SU-DHL-6 (cell line): ENCODE data around the gene ABHD16B.
"Not testable (repeated sequence)": the region's sequence is repeated elsewhere in the genome, so short reads cannot be mapped to it uniquely, and the experiment has no call there.

Experiments used
- H2AFZ ChIP-seq: fragments of 200-600 bp; sonication (generic); 2 replicates; pipeline ENCODE4 v1.6.1; 2014; ENCODE audit warnings: low read depth, mild to moderate bottlenecking, moderate library complexity, mixed read lengths, antibody characterized with exemption, low read length; ENCODE audit not compliant: severe bottlenecking
- H3F3A ChIP-seq: fragments of 200-600 bp; shearing (Covaris generic); 2 replicates; pipeline ENCODE4 v1.6.0; 2016; ENCODE audit warnings: antibody characterized with exemption, mild to moderate bottlenecking; ENCODE audit not compliant: insufficient read depth
- H3K27ac ChIP-seq: fragments of 200-600 bp; sonication (generic); 2 replicates; pipeline ENCODE4 v1.5.1; 2016; ENCODE audit warnings: low read depth, mild to moderate bottlenecking, low read length, moderate library complexity, mixed read lengths
- H3K27me3 ChIP-seq: fragments of 200-600 bp; sonication (generic), shearing (Covaris generic); 2 replicates; pipeline ENCODE4 v1.6.0; 2014; ENCODE audit warnings: mild to moderate bottlenecking, low read length
- H3K36me3 ChIP-seq: fragments of 200-600 bp; sonication (generic); 2 replicates; pipeline ENCODE4 v1.6.1; 2014; ENCODE audit warnings: mild to moderate bottlenecking, low read length, mixed read lengths
- H3K4me2 ChIP-seq: fragments of 300-600, 200-600 bp; shearing (Covaris generic), sonication (generic); 2 replicates; pipeline ENCODE4 v1.6.0; 2014; ENCODE audit warnings: low read length, low read depth, mild to moderate bottlenecking; ENCODE audit not compliant: poor library complexity, severe bottlenecking
- H3K4me3 ChIP-seq: fragments of 200-600 bp; sonication (generic); 2 replicates; pipeline ENCODE4 v1.5.1; 2014; ENCODE audit warnings: antibody characterized with exemption, low read length, mild to moderate bottlenecking, mixed read lengths; ENCODE audit not compliant: insufficient read depth, poor library complexity, severe bottlenecking
- H3K79me2 ChIP-seq: fragments of 200-600 bp; sonication (generic); 2 replicates; pipeline ENCODE4 v1.6.1; 2014; ENCODE audit warnings: mild to moderate bottlenecking, low read length, moderate library complexity; ENCODE audit not compliant: insufficient read depth
- H3K9ac ChIP-seq: fragments of 200-600 bp; sonication (generic); 2 replicates; pipeline ENCODE4 v1.7.0; 2014; ENCODE audit warnings: mild to moderate bottlenecking, low read length
- H3K9me2 ChIP-seq: fragments of 200-600 bp; sonication (generic); replicated peaks from 2 replicates; pipeline ENCODE4 v1.6.1; 2014; ENCODE audit warnings: low read length; ENCODE audit not compliant: insufficient read depth
- H3K9me3 ChIP-seq: fragments of 200-600 bp; sonication (generic); 2 replicates; pipeline ENCODE4 v1.6.1; 2014; ENCODE audit warnings: low read length, mixed read lengths; ENCODE audit not compliant: insufficient read depth
- H4K20me1 ChIP-seq: fragments of 200-600 bp; sonication (generic); 2 replicates; pipeline ENCODE4 v1.6.1; 2014; ENCODE audit warnings: low read depth, mild to moderate bottlenecking, antibody characterized with exemption, low read length, moderate library complexity, mixed read lengths
- EZH2phosphoT487 ChIP-seq: fragments of 200-600 bp; sonication (generic), shearing (Covaris generic); conservative IDR thresholded peaks from 2 replicates; pipeline ENCODE4 v1.6.1; 2018; ENCODE audit warnings: mild to moderate bottlenecking, antibody characterized with exemption, low read length, moderate library complexity, mixed read lengths
- TF ChIP-seq, protein P1 (sequence below): fragments of 200-600 bp; sonication (generic); IDR thresholded peaks from one replicate; pipeline ENCODE4 v1.5.1; 2017; ENCODE audit warnings: antibody characterized with exemption, mild to moderate bottlenecking, low read length, moderate library complexity; ENCODE audit not compliant: insufficient read depth, poor library complexity, severe bottlenecking

Gene ABHD16B

GRCh38 chr20:63848003-63848911 is 13.0 kb upstream of the ABHD16B start:
- no peaks in the 10 kb centered on the region for H3K27me3 ChIP-seq
- no peak overlapping the region for H3K9ac ChIP-seq

DNA sequence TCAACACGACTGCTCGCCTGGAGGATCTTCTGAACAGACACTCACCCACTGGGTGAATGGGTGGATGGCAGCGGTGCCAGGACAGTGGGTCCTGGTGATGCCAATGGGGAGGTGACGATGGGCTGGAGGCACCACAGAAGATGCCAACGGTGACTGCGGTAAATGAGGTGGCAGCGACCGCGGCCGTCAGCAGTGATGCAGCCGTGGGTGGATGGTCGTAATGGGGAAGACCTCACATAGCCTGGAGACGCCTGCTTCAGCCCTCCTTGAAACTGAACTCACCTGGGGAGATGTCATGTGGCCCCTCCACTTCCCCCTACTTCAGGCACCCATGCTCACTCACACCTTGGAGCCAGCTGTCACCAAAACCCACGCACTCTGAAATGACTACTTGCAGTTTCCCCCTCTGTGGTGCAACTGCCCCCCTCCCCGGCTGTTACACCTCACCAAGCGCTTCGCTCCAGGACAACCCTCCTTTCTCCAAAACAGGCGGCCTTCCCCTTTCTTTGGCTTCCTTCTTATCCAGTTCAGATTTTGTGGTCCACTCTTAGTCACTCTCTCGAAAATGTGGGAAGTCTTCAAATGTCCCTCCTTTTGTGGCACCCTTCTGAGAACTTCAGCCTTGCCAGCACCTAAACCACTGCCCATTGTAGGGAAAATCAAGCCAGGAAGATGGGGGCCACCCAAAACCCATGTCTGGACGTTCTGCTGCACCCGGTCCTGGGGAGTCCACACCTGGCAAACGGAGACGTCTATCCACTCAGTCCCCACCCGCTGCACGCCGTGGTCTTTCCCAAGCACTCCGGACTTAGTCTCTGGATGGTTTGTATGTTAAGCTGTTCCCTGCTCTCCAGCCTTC is 10.4 kb upstream of the ABHD16B start:
- Histone ChIP-seq H3K27ac (no peak overlapping the region), H3K36me3 (no peaks in the 10 kb centered on the region), H3K79me2 (no peaks in the 10 kb centered on the region), H3K4me3 (no peak overlapping the region), H3K9me2 (no peaks in the 10 kb centered on the region), H2AFZ (no peak overlapping the region), H3K9ac (no peak overlapping the region), H4K20me1 (no peaks in the 10 kb centered on the region), H3K9me3 (no peaks in the 10 kb centered on the region), H3K27me3 (no peaks in the 10 kb centered on the region), H3K4me2 (no peak overlapping the region), H3F3A (no peaks in the 10 kb centered on the region)
- TF ChIP-seq, protein P1, sequence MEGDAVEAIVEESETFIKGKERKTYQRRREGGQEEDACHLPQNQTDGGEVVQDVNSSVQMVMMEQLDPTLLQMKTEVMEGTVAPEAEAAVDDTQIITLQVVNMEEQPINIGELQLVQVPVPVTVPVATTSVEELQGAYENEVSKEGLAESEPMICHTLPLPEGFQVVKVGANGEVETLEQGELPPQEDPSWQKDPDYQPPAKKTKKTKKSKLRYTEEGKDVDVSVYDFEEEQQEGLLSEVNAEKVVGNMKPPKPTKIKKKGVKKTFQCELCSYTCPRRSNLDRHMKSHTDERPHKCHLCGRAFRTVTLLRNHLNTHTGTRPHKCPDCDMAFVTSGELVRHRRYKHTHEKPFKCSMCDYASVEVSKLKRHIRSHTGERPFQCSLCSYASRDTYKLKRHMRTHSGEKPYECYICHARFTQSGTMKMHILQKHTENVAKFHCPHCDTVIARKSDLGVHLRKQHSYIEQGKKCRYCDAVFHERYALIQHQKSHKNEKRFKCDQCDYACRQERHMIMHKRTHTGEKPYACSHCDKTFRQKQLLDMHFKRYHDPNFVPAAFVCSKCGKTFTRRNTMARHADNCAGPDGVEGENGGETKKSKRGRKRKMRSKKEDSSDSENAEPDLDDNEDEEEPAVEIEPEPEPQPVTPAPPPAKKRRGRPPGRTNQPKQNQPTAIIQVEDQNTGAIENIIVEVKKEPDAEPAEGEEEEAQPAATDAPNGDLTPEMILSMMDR: no peak
- no peak for TF ChIP-seq EZH2phosphoT487

More at GRCh38 chr20:63848003-63848911, 13.0 kb upstream of the ABHD16B start:
- Histone ChIP-seq H2AFZ (no peak overlapping the region), H3K27ac (no peak overlapping the region), H3K4me2 (no peak overlapping the region), H4K20me1 (no peaks in the 10 kb centered on the region), H3K9me2 (no peaks in the 10 kb centered on the region), H3K9me3 (no peaks in the 10 kb centered on the region), H3K36me3 (no peaks in the 10 kb centered on the region), H3K4me3 (no peak overlapping the region), H3K79me2 (no peaks in the 10 kb centered on the region), H3F3A (no peaks in the 10 kb centered on the region)
- TF ChIP-seq, protein P1: no peak
- TF ChIP-seq EZH2phosphoT487: no peak

DNA sequence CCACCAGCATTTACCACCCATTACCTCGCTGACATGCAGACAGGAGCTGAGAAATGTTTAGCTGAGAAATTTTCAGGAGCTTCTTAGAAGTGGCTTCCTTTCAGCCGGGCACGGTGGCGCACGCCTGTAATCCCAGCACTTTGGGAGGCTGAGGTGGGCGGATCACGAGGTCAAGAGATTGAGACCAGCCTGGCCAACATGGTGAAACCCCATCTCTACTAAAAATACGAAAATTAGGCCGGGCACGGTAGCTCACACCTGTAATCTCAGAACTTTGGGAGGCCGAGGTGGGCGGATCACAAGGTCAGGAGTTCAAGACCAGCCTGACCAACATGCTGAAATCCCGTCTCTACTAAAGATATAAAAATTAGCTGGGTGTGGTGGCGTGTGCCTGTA is 9.8 kb upstream of the ABHD16B start:
- not testable (repeated sequence) for H3K27me3 ChIP-seq, H3K79me2 ChIP-seq, H3K36me3 ChIP-seq, H3K9me2 ChIP-seq, H4K20me1 ChIP-seq, H3K27ac ChIP-seq, H3K4me3 ChIP-seq, H2AFZ ChIP-seq, H3K9ac ChIP-seq, H3K4me2 ChIP-seq, H3F3A ChIP-seq, H3K9me3 ChIP-seq

GRCh38 chr20:63853733-63854068 is 7.6 kb upstream of the ABHD16B start:
- not testable (repeated sequence) for H3K4me3 ChIP-seq, H4K20me1 ChIP-seq, H2AFZ ChIP-seq, H3K9me2 ChIP-seq, H3K36me3 ChIP-seq, H3K4me2 ChIP-seq, H3K9me3 ChIP-seq, H3K79me2 ChIP-seq, H3F3A ChIP-seq, H3K27me3 ChIP-seq, H3K9ac ChIP-seq, H3K27ac ChIP-seq
